ENCODE measurements around the gene WHRN. TPM values are rescaled to one million over a fixed set of nuclear protein-coding genes. Genes with fewer than 3 reads are reported as not detected.

The WHRN gene
- total and polyA plus RNA-seq, 2 of the 13 experiments (the other 11 are each of a cell fraction or from before 2014, with no cell fraction given), result 2.3 to 5.3 TPM

DNA sequence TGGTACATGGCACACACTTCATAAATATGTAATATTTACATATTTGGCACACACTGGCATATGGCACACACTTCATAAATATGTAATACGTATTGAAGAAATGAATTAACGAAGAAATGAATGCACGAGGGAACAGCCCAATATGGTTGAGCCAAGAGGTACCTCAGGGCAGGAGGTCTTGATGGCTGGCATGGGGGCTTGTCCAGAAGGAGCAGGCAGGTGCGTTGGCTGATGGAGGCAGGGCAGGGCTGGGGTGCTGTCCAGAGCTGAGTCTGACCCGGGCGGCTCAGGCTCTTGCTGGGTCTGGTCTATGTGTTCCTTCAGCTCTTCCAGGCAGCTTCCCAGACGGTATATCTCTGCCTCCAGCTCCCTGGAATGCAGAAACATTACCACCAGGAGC, 143.7 kb downstream of the WHRN start (continued):
- TF ChIP-seq, protein P1, sequence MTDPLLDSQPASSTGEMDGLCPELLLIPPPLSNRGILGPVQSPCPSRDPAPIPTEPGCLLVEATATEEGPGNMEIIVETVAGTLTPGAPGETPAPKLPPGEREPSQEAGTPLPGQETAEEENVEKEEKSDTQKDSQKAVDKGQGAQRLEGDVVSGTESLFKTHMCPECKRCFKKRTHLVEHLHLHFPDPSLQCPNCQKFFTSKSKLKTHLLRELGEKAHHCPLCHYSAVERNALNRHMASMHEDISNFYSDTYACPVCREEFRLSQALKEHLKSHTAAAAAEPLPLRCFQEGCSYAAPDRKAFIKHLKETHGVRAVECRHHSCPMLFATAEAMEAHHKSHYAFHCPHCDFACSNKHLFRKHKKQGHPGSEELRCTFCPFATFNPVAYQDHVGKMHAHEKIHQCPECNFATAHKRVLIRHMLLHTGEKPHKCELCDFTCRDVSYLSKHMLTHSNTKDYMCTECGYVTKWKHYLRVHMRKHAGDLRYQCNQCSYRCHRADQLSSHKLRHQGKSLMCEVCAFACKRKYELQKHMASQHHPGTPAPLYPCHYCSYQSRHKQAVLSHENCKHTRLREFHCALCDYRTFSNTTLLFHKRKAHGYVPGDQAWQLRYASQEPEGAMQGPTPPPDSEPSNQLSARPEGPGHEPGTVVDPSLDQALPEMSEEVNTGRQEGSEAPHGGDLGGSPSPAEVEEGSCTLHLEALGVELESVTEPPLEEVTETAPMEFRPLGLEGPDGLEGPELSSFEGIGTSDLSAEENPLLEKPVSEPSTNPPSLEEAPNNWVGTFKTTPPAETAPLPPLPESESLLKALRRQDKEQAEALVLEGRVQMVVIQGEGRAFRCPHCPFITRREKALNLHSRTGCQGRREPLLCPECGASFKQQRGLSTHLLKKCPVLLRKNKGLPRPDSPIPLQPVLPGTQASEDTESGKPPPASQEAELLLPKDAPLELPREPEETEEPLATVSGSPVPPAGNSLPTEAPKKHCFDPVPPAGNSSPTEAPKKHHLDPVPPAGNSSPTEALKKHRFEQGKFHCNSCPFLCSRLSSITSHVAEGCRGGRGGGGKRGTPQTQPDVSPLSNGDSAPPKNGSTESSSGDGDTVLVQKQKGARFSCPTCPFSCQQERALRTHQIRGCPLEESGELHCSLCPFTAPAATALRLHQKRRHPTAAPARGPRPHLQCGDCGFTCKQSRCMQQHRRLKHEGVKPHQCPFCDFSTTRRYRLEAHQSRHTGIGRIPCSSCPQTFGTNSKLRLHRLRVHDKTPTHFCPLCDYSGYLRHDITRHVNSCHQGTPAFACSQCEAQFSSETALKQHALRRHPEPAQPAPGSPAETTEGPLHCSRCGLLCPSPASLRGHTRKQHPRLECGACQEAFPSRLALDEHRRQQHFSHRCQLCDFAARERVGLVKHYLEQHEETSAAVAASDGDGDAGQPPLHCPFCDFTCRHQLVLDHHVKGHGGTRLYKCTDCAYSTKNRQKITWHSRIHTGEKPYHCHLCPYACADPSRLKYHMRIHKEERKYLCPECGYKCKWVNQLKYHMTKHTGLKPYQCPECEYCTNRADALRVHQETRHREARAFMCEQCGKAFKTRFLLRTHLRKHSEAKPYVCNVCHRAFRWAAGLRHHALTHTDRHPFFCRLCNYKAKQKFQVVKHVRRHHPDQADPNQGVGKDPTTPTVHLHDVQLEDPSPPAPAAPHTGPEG (CRISPR knock-in tag; IDR thresholded peaks at IDR 0.05), result no peak
- TF ChIP-seq, protein P2, sequence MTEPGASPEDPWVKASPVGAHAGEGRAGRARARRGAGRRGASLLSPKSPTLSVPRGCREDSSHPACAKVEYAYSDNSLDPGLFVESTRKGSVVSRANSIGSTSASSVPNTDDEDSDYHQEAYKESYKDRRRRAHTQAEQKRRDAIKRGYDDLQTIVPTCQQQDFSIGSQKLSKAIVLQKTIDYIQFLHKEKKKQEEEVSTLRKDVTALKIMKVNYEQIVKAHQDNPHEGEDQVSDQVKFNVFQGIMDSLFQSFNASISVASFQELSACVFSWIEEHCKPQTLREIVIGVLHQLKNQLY (CRISPR knock-in tag; IDR thresholded peaks at IDR 0.05), result no peak
- no peak for TF ChIP-seq NONO (IDR thresholded peaks at IDR 0.05)
- no peak for TF ChIP-seq NONO (CRISPR knock-in tag; conservative IDR thresholded peaks at IDR 0.05)
- no peak for TF ChIP-seq ZNF121 (CRISPR knock-in tag; IDR thresholded peaks at IDR 0.05)

DNA sequence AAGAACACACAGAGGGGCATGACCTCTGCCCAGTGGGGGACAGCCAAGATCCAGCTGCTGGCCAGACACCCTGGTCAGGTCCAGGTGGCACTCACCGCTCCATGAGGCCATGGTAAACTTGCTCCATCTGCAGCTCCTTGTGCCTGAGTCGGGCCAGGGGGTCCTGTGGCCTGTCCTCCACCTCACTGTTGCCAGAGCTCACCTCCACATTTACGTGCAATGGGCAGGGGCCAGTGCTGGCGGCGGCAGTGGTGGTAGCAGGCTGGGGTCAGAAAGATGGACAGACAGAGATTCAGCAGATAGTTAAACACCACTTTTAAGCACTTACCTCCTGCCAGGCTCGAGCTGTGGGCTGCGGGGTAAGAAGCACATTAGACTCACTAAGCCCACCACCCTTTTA, 145.5 kb downstream of the WHRN start:
- WGBS (ENCODE audit: low lambda C conversion rate), result 97% methylated on average over 6 of the region's 7 CpGs
- CTCF ChIA-PET (ENCODE audit: low intra/inter-chr PET ratio, low total read pairs), result no interaction called here
- H3K36me3 ChIP-seq (replicated peaks in 1 of 2; ENCODE audit: control insufficient read depth in 1 of 2, insufficient read depth in 2 of 2, low read length in 2 of 2), result peaks cover 0 to 44% of the 10 kb centered on the region in 2 experiments; a peak in 3 of 5 replicates
- no peak overlapping the region for H3K27ac ChIP-seq (ENCODE audit: extremely low read length, insufficient read depth, low read length)
- POLR2A ChIA-PET, result no interaction called here
- no peaks in the 10 kb centered on the region for H3K9me3 ChIP-seq (ENCODE audit: low read length)
- in situ Hi-C loops (cut with HindIII; ENCODE audit: extremely low pct_ligation_motif_present, low pct_unique_long_range_greater_than_20kb) (no loop called here), intact Hi-C loops (cut with micrococcal nuclease; ENCODE audit: unreplicated experiment) (no loop called here)
- no peak overlapping the region for H3K9ac ChIP-seq (ENCODE audit: insufficient read depth, low read depth, low read length)
- H3K27me3 ChIP-seq (ENCODE audit: control insufficient read depth in 1 of 2, insufficient read depth in 2 of 2, low read length in 2 of 2), result no peaks in the 10 kb centered on the region
- no TSS peak for BruUV-seq (replicated peaks)
- FAIRE-seq (no peak), DNase-seq (ENCODE audit: low spot score) (no peak), ATAC-seq (no peak)
- H3K4me3 ChIP-seq (replicated peaks in 1 of 3; ENCODE audit: insufficient read depth in 1 of 3, low read depth in 2 of 3, low read length in 3 of 3), result no peak overlapping the region
- no peaks in the 10 kb centered on the region for H4K20me1 ChIP-seq (ENCODE audit: insufficient read depth, low read length)
- no peak overlapping the region for H3K4me2 ChIP-seq (ENCODE audit: low read depth, low read length)
- H3K79me2 ChIP-seq (ENCODE audit: insufficient read depth, low read length), result no peaks in the 10 kb centered on the region
- H3K4me1 ChIP-seq (ENCODE audit: insufficient read depth, low read length), result peaks cover 10% of the 10 kb centered on the region
- no peak overlapping the region for H2AFZ ChIP-seq (ENCODE audit: low read length)
- no peak for TF ChIP-seq ZMYM3 (CRISPR knock-in tag; IDR thresholded peaks at IDR 0.05)
- no peak for TF ChIP-seq ZNF543 (CRISPR knock-in tag; IDR thresholded peaks at IDR 0.05)
- no peak for TF ChIP-seq SNAPC2 (CRISPR knock-in tag; IDR thresholded peaks at IDR 0.05)
- TF ChIP-seq ZNF616 (CRISPR knock-in tag; IDR thresholded peaks at IDR 0.05; ENCODE audit: low read depth), result no peak
- no peak for TF ChIP-seq SUZ12 (IDR thresholded peaks at IDR 0.05; ENCODE audit: low read depth, low read length)
- TF ChIP-seq, protein P3, sequence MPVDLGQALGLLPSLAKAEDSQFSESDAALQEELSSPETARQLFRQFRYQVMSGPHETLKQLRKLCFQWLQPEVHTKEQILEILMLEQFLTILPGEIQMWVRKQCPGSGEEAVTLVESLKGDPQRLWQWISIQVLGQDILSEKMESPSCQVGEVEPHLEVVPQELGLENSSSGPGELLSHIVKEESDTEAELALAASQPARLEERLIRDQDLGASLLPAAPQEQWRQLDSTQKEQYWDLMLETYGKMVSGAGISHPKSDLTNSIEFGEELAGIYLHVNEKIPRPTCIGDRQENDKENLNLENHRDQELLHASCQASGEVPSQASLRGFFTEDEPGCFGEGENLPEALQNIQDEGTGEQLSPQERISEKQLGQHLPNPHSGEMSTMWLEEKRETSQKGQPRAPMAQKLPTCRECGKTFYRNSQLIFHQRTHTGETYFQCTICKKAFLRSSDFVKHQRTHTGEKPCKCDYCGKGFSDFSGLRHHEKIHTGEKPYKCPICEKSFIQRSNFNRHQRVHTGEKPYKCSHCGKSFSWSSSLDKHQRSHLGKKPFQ (CRISPR knock-in tag; IDR thresholded peaks at IDR 0.05; ENCODE audit: insufficient replicate concordance), result no peak
- TF ChIP-seq, protein P4, sequence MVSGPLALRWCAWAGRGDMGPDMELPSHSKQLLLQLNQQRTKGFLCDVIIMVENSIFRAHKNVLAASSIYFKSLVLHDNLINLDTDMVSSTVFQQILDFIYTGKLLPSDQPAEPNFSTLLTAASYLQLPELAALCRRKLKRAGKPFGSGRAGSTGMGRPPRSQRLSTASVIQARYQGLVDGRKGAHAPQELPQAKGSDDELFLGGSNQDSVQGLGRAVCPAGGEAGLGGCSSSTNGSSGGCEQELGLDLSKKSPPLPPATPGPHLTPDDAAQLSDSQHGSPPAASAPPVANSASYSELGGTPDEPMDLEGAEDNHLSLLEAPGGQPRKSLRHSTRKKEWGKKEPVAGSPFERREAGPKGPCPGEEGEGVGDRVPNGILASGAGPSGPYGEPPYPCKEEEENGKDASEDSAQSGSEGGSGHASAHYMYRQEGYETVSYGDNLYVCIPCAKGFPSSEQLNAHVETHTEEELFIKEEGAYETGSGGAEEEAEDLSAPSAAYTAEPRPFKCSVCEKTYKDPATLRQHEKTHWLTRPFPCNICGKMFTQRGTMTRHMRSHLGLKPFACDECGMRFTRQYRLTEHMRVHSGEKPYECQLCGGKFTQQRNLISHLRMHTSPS (CRISPR knock-in tag; IDR thresholded peaks at IDR 0.05; ENCODE audit: low read depth), result no peak
- TF ChIP-seq ZNF367 (CRISPR knock-in tag; IDR thresholded peaks at IDR 0.05; ENCODE audit: borderline replicate concordance), result no peak
- TF ChIP-seq, protein P5, sequence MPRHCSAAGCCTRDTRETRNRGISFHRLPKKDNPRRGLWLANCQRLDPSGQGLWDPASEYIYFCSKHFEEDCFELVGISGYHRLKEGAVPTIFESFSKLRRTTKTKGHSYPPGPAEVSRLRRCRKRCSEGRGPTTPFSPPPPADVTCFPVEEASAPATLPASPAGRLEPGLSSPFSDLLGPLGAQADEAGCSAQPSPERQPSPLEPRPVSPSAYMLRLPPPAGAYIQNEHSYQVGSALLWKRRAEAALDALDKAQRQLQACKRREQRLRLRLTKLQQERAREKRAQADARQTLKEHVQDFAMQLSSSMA (CRISPR knock-in tag; IDR thresholded peaks at IDR 0.05), result no peak

Data from HepG2 (cell line).